ENCODE data around the gene NUP153.

The NUP153 gene

DNA sequence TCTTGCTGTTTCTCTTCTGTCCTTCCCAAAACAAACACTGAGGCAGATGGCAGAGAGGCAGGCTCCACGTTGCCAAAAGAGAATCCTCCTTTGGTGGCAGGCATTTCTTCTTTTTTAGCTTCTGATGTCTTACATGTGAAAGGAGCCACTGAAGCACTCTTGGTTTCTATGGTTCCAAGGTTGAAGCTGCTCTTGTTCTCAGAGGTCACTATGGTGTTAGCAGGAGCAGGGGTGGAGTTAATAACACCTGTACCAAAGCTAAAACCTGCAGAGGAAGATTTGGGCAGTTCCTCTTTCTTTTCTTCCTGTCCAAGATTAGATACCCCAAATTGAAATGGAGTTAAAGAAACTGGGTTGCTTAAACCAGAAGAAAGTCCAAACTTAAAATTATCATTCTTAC lies 77.9 kb downstream of the NUP153 start:
- no peak overlapping the region for H3K4me3 ChIP-seq
- no peak for DNase-seq (ENCODE audit: low spot score)
- H3K27ac ChIP-seq: no peak overlapping the region
- TF ChIP-seq, protein P1, sequence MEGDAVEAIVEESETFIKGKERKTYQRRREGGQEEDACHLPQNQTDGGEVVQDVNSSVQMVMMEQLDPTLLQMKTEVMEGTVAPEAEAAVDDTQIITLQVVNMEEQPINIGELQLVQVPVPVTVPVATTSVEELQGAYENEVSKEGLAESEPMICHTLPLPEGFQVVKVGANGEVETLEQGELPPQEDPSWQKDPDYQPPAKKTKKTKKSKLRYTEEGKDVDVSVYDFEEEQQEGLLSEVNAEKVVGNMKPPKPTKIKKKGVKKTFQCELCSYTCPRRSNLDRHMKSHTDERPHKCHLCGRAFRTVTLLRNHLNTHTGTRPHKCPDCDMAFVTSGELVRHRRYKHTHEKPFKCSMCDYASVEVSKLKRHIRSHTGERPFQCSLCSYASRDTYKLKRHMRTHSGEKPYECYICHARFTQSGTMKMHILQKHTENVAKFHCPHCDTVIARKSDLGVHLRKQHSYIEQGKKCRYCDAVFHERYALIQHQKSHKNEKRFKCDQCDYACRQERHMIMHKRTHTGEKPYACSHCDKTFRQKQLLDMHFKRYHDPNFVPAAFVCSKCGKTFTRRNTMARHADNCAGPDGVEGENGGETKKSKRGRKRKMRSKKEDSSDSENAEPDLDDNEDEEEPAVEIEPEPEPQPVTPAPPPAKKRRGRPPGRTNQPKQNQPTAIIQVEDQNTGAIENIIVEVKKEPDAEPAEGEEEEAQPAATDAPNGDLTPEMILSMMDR (IDR thresholded peaks at IDR 0.05): no peak

DNA sequence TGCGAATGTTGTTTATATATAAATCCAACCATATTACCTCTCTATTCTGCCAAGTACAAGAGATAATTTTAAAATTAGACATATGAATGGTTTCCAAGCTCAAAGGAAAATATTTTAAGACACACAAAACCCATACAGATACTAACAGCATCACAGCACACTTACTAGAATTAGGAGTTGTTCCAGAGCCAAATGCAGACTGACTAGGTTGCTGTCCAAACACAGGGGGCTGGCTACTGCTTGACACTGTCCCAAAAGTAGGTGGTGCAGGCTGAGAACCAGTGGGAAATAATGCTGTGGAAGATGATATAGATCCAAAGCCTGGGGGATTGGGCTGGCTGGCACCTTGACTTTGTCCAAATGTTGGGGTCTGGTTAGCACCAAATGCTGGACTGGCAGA lies 82.3 kb downstream of the NUP153 start:
- TF ChIP-seq, protein P1 (IDR thresholded peaks at IDR 0.05): no peak
- DNase-seq (ENCODE audit: low spot score): no peak
- no peak overlapping the region for H3K4me3 ChIP-seq
- no peak overlapping the region for H3K27ac ChIP-seq

DNA sequence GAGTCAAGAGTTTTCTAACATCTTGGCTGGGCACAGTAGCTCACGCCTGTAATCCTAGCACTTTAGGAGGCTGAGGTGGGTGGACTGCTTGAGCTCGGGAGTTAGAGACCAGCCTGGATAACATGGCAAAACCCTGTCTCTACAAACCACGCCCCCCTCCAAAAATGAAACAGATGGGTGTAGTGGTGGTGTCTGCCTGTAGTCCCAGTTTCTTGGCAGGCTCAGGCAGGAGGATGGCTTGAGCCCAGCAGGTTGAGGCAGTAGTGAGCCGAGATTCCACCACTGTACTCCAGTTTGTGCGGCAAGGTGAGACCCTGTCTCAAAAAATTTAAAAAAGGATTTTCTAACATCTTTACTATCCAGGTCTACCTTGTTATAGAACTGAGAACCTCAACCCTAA lies 84.6 kb downstream of the NUP153 start:
- TF ChIP-seq, protein P1 (IDR thresholded peaks at IDR 0.05): no peak
- no peak for DNase-seq (ENCODE audit: low spot score)
- no peak overlapping the region for H3K4me3 ChIP-seq
- H3K27ac ChIP-seq: no peak overlapping the region

- TF ChIP-seq, protein P1 (IDR thresholded peaks at IDR 0.05): no peak
- DNase-seq (ENCODE audit: low spot score): no peak
- no peak overlapping the region for H3K27ac ChIP-seq
- no peak overlapping the region for H3K4me3 ChIP-seq
Measured at GRCh38 chr6:17621003-17621402, 85.7 kb downstream of the NUP153 start.

- Histone ChIP-seq H3K27ac (no peak overlapping the region), H3K4me3 (no peak overlapping the region)
- TF ChIP-seq, protein P1 (IDR thresholded peaks at IDR 0.05): no peak
- no peak for DNase-seq (ENCODE audit: low spot score)
Measured at GRCh38 chr6:17615794-17616193, 90.9 kb downstream of the NUP153 start.

DNA sequence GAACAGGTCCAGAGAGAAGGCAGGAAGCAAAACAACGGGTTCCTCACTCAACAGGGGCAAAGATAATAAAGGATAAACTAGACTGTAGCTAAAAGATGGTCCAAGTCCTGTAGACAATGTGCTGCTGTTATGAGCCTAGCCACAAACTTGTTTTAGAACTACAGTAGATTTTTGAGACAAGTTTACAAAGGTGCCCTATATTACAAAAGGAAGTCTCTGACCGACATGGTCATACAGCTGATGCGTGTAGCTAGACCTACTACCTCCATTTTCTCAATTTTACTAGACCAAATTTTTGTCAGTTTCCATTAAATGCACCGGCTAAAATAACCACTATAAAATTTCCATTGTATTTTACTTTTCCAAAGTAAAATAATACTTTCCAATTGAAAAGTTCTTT lies 94.7 kb downstream of the NUP153 start:
- TF ChIP-seq, protein P1 (IDR thresholded peaks at IDR 0.05): no peak
- H3K4me3 ChIP-seq: no peak overlapping the region
- no peak overlapping the region for H3K27ac ChIP-seq
- DNase-seq (ENCODE audit: low spot score): no peak

DNA sequence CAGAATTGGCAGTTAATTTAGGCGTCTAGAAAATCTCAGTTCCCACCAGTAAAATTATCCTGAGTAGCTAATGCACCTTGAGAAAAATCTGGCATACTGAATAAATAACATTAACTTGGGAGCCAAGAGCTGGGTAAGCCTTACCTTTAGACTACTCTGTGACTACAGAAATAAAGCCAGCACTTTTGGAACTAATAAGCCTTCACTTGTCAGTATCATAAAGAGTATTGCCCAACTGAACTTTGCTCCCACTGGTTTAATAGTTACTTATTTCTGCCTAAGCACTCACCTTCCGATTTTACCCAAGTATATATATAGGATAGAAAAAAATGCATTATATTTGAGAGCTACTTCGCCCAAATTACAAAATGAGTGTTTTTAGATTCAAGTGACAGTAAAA lies 95.9 kb downstream of the NUP153 start:
- Histone ChIP-seq H3K4me3 (no peak overlapping the region), H3K27ac (no peak overlapping the region)
- TF ChIP-seq, protein P1 (IDR thresholded peaks at IDR 0.05): no peak
- DNase-seq (ENCODE audit: low spot score): no peak

All from coronary artery (tissue), 2 donors.